ENCODE measurements around the gene ITGB4. TPM values are rescaled to one million over a fixed set of nuclear protein-coding genes. Genes with fewer than 3 reads are reported as not detected.

ITGB4 gene
- total RNA-seq, 4 donors from 2014 or later: 10.7 to 27.0 (median 17.3) TPM

- DNase-seq (ENCODE audit: low spot score) (no peak), ATAC-seq (ENCODE audit: low FRiP score) (no peak)
- no peak for TF ChIP-seq CTCF (IDR thresholded peaks at IDR 0.05)
Observed at GRCh38 chr17:75695830-75696271, 25.4 kb upstream of the ITGB4 start.

DNA sequence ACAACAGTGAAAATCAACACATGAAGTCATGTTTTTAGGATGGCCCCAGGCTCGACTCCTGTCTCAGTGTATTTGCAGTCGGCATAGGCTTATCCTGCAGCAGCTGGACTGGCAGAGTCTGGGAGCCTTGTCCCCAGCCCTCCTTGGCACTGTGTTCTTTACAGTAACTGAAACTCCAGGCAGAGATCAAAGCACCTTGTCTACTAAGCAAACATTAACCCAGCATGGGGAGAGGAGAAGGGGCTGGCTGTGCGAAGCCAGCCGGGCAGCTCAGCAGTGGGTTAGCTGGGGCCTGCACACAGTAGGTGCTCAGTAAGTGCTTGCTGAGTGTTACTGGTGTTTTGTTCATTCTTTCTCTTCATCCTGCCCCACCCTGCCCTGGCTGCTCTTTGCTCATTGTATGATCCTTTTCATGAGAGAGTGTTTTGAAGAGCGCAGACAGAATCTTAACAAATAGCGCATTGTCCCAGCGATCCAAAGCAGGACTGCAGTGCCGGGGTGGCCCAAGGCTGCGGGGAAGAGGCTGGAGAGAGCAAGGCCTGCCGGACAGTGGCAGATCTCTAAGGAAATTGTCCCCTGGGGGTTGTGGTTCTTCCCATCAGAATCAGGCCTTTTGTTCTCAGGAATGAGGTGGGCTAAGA, 23.5 kb upstream of the ITGB4 start:
- DNase-seq (ENCODE audit: low spot score) (no peak), ATAC-seq (ENCODE audit: low FRiP score) (no peak)
- no peak for TF ChIP-seq CTCF (IDR thresholded peaks at IDR 0.05)

DNA sequence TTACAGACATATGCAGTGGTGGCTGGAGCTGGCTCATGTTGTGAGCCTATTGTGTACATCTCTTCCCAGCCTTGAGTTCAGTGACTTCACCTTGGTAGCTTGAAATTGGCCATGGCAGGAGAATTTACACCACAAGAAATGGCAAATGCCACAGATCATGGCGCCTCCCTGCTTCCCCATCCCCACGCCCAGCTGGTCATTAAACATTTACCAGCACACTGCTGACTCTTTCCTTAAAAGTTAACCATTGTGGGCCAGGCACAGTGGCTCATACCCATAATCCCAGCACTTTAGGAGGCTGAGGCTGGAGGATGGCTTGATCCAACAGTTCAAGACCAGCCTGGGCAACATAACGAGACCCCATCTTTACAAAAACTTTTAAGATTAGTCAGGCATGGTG, 22.6 kb upstream of the ITGB4 start:
- DNase-seq (ENCODE audit: low spot score) (no peak), ATAC-seq (ENCODE audit: low FRiP score) (no peak)
- TF ChIP-seq CTCF (IDR thresholded peaks at IDR 0.05): no peak

DNA sequence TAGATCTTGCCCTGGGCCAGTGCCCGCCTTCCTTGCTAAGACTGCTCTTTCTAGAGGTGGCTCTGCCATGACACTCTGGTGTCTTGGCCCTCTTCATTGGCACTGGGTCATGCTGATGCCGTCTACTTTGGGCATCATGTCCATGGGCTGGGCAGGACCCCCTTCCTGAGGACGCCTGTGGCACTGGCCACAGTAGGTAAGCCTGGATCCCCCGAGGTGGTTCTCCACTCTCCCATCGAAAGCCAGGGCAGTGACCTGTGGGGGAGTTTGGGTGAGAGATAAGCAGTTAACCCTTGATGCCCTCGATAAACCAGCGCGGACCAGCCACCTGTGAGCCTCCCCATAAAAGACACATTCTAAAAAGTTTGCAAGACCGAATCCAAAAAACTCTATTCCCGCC, 20.0 kb upstream of the ITGB4 start:
- ATAC-seq (ENCODE audit: low FRiP score): no peak
- TF ChIP-seq CTCF (IDR thresholded peaks at IDR 0.05): no peak
- DNase-seq (ENCODE audit: low spot score): no peak

GRCh38 chr17:75703191-75703590, 18.1 kb upstream of the ITGB4 start:
- no peak for DNase-seq (ENCODE audit: low spot score)
- TF ChIP-seq CTCF (IDR thresholded peaks at IDR 0.05): no peak
- ATAC-seq (ENCODE audit: low FRiP score): no peak

DNA sequence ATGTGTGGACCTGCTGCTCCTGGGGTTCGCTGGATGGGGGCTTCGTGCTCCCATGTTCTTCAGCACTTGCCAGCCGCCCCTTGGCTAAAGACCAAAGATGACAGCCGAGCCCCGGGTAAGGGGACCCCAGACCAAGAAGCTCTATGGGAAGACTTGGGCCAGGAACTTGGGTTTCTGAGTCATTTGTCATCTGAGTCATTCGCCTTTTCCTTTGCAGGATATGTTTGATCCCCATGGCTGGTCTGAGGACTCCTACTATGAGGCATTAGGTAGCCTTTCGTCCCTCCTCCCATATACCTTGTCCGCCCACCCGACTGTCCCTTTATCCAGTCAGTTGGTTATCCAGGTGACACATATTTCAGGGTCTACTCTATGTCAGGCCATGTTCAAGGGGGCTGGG, 17.7 kb upstream of the ITGB4 start:
- TF ChIP-seq CTCF (IDR thresholded peaks at IDR 0.05): no peak
- ATAC-seq (ENCODE audit: low FRiP score) (no peak), DNase-seq (ENCODE audit: low spot score) (no peak)
